Measurements from ENCODE around the gene PELI3. TPM values are rescaled to one million over a fixed set of nuclear protein-coding genes. Genes with fewer than 3 reads are reported as not detected.

The PELI3 gene
- polyA plus RNA-seq, 1 donor from 2014 or later = 13.3 TPM

GRCh38 chr11:66524304-66525040, 57.8 kb downstream of the PELI3 start:
- H3K79me2 ChIP-seq (replicated peaks; ENCODE audit: insufficient read depth, low read length) = no peaks in the 10 kb centered on the region
- no peaks in the 10 kb centered on the region for H3F3A ChIP-seq (ENCODE audit: insufficient read depth, low read length, poor library complexity, severe bottlenecking)
- TF ChIP-seq TAF1 (IDR thresholded peaks at IDR 0.05; ENCODE audit: low read depth) = no peak
- no peak for TF ChIP-seq MXI1 (conservative IDR thresholded peaks at IDR 0.05; ENCODE audit: poor library complexity, severe bottlenecking)
- no peak for TF ChIP-seq CTCF (IDR thresholded peaks at IDR 0.05; ENCODE audit: poor library complexity, severe bottlenecking)
- TF ChIP-seq REST (IDR thresholded peaks at IDR 0.05; ENCODE audit: borderline replicate concordance) = no peak
- no peak for TF ChIP-seq RAD21 (conservative IDR thresholded peaks at IDR 0.05)
- no peak for TF ChIP-seq EP300 (conservative IDR thresholded peaks at IDR 0.05; ENCODE audit: poor library complexity, severe bottlenecking)
- no peak for TF ChIP-seq SMC3 (conservative IDR thresholded peaks at IDR 0.05; ENCODE audit: poor library complexity)
- TF ChIP-seq POLR2AphosphoS5 (IDR thresholded peaks at IDR 0.05) = no peak
- TF ChIP-seq EZH2 (IDR thresholded peaks at IDR 0.05; ENCODE audit: borderline replicate concordance, insufficient read depth, low read length, poor library complexity, severe bottlenecking) = no peak
- H3K9ac ChIP-seq (ENCODE audit: low read length) = no peak overlapping the region
- H3K27ac ChIP-seq (ENCODE audit: low read length) = no peak overlapping the region
- H2AFZ ChIP-seq (ENCODE audit: low read depth, low read length) = no peak overlapping the region
- no peaks in the 10 kb centered on the region for H3K27me3 ChIP-seq (ENCODE audit: insufficient read depth, low read depth, low read length)
- H3K4me2 ChIP-seq (ENCODE audit: low read length) = no peak overlapping the region
- no peaks in the 10 kb centered on the region for H3K9me2 ChIP-seq (ENCODE audit: insufficient read depth, low read length)
- H3K9me3 ChIP-seq (ENCODE audit: low read length) = no peaks in the 10 kb centered on the region
- no peaks in the 10 kb centered on the region for H3K36me3 ChIP-seq (ENCODE audit: insufficient read depth, low read length)
- H3K4me3 ChIP-seq (ENCODE audit: low read length) = no peak overlapping the region
- H4K20me1 ChIP-seq (ENCODE audit: insufficient read depth) = no peaks in the 10 kb centered on the region

Small RNAs within 50 kb of the gene (small RNA-seq; reads per million reads assigned to genes)
- 0 reads per million in 3 experiments for gene RF00416

Other genes with a start within 250 kb of the PELI3 start
- 45.6 and 49.6 TPM in 2 replicates for gene KLC2, start 209.2 kb upstream of the PELI3 start, polyA plus RNA-seq
- 27.2 and 27.9 TPM in 2 replicates for gene RAB1B, start 198.3 kb upstream of the PELI3 start, polyA plus RNA-seq
- gene CNIH2, start 188.7 kb upstream of the PELI3 start, polyA plus RNA-seq = 47.9 and 54.5 TPM in 2 replicates
- 40.3 and 51.2 TPM in 2 replicates for gene YIF1A, start 177.8 kb upstream of the PELI3 start, polyA plus RNA-seq
- 5.3 and 8.4 TPM in 2 replicates for gene TMEM151A, start 175.0 kb upstream of the PELI3 start, polyA plus RNA-seq
- gene CD248, start 149.9 kb upstream of the PELI3 start, polyA plus RNA-seq = not detected in 2 replicates
- 1.4 and 4.2 TPM in 2 replicates for gene RIN1, start 130.5 kb upstream of the PELI3 start, polyA plus RNA-seq
- gene BRMS1, start 121.8 kb upstream of the PELI3 start, polyA plus RNA-seq = 78.3 and 108 TPM in 2 replicates
- 162 TPM in 2 replicates for gene B4GAT1, start 119.3 kb upstream of the PELI3 start, polyA plus RNA-seq
- 1.7 and 2.2 TPM in 2 replicates for gene SLC29A2, start 95.1 kb upstream of the PELI3 start, polyA plus RNA-seq
- 6.7 and 10.6 TPM in 2 replicates for gene NPAS4, start 45.9 kb upstream of the PELI3 start, polyA plus RNA-seq
- gene MRPL11, start 28.1 kb upstream of the PELI3 start, polyA plus RNA-seq = 50.9 and 54.3 TPM in 2 replicates
- 56.2 and 71.7 TPM in 2 replicates for gene DPP3, start 13.5 kb downstream of the PELI3 start, polyA plus RNA-seq
- gene BBS1, start 43.7 kb downstream of the PELI3 start, polyA plus RNA-seq = 55.1 and 69.5 TPM in 2 replicates
- gene ZDHHC24, start 79.1 kb downstream of the PELI3 start, polyA plus RNA-seq = 14.9 and 15.9 TPM in 2 replicates
- not detected in 2 replicates for gene ACTN3, start 80.0 kb downstream of the PELI3 start, polyA plus RNA-seq
- gene CTSF, start 101.7 kb downstream of the PELI3 start, polyA plus RNA-seq = 2.7 and 4.2 TPM in 2 replicates
- gene CCDC87, start 126.2 kb downstream of the PELI3 start, polyA plus RNA-seq = 0.48 TPM in 1 of 2 replicates, not detected in the other
- gene CCS, start 126.3 kb downstream of the PELI3 start, polyA plus RNA-seq = 40.8 and 71.6 TPM in 2 replicates
- gene RBM14, start 149.7 kb downstream of the PELI3 start, polyA plus RNA-seq = 43.0 and 44.8 TPM in 2 replicates
- gene RBM4, start 171.8 kb downstream of the PELI3 start, polyA plus RNA-seq = 456 and 510 TPM in 2 replicates
- gene RBM4B, start 211.0 kb downstream of the PELI3 start, polyA plus RNA-seq = 197 and 212 TPM in 2 replicates